K562 (cell line): ENCODE data around the gene MAPKAPK2. TPM values are rescaled to one million over a fixed set of nuclear protein-coding genes. Genes with fewer than 3 reads are reported as not detected.

Source experiments
- ATAC-seq: fragments of 200-7000 bp; cut with Tn5 transposase; 3 replicates; pipeline ENCODE4 v1.9.1; 2020; ENCODE audit warnings: moderate library complexity
- BruUV-seq: library from RNA; stranded (reverse); fragments of 400-500 nt; replicated peaks from 2 replicates; lab custom pipeline; 2021; lab: Mats Ljungman, UMichigan
- CTCF ChIA-PET: fragments of 300-600 bp; formaldehyde crosslinking; extraction: SDS; loops from one replicate; lab custom pipeline; 2021; ENCODE audit warnings: low intra/inter-chr PET ratio; lab: Yijun Ruan, JAX
- POLR2A ChIA-PET: fragments of 300-600, 350-650 bp; sonication (Branson Sonifier 250); formaldehyde crosslinking; extraction: SDS; loops from one replicate; lab custom pipeline; 2021; ENCODE audit warnings: antibody characterized with exemption, inconsistent platforms; lab: Yijun Ruan, JAX
- DNase-seq, 4 experiments: peaks; one replicate each; pipeline versions ENCODE4 v3.0.0 to v3.0.0-alpha.2; 2011 to 2018; ENCODE audit warnings: low spot score in 3 of 4, mixed read lengths in 3 of 4; ENCODE audit errors: extremely low read depth in 1 of 4
- FAIRE-seq: peaks from 2 replicates; lab custom pipeline; 2011; peaks lifted over from hg19 to GRCh38; lab: Jason Lieb, UNC
- H2AFZ ChIP-seq: 2 replicates; pipeline ENCODE4 v1.6.0; 2011; ENCODE audit warnings: low read depth, low read length, control low read depth, inconsistent platforms
- H3K27ac ChIP-seq: fragments of 200-600 bp; 3 replicates; pipeline ENCODE4 v1.8.0; 2011; ENCODE audit warnings: low read depth, mild to moderate bottlenecking, control low read depth, inconsistent platforms, low read length, moderate library complexity, mixed read lengths; ENCODE audit errors: extremely low read depth
- H3K27me3 ChIP-seq, 2 experiments: fragments of 300-600 bp in 1 of 2; 2 replicates in 1 of 2; 3 replicates in 1 of 2; pipeline versions ENCODE4 v1.6.0 to v1.8.0; 2011; ENCODE audit warnings: inconsistent platforms in 2 of 2, low read length in 2 of 2, mild to moderate bottlenecking in 1 of 2, mixed read lengths in 1 of 2, moderate library complexity in 1 of 2; ENCODE audit not compliant: control insufficient read depth in 2 of 2, insufficient read depth in 2 of 2
- H3K36me3 ChIP-seq: fragments of 300-600 bp; 3 replicates; pipeline ENCODE4 v1.8.0; 2011; ENCODE audit warnings: mild to moderate bottlenecking, low read length, inconsistent platforms; ENCODE audit not compliant: control insufficient read depth, insufficient read depth
- H3K4me1 ChIP-seq, 2 experiments: fragments of 200-600 bp in 1 of 2; replicated peaks in 1 of 2; 2 replicates in 1 of 2; 3 replicates in 1 of 2; pipeline versions ENCODE4 v1.5.1 to v1.8.0; 2011; ENCODE audit warnings: inconsistent platforms in 2 of 2, low read length in 2 of 2, mild to moderate bottlenecking in 1 of 2, mixed read lengths in 1 of 2, moderate library complexity in 1 of 2; ENCODE audit not compliant: control insufficient read depth in 2 of 2, insufficient read depth in 2 of 2
- H3K4me2 ChIP-seq: 2 replicates; pipeline ENCODE4 v1.6.1; 2011; ENCODE audit warnings: low read length, control low read depth, inconsistent platforms, mixed read lengths; ENCODE audit not compliant: insufficient read depth
- H3K4me3 ChIP-seq: fragments of 200-600 bp; sonication (generic), shearing (Covaris generic); 2 replicates; pipeline ENCODE4 v1.5.1; 2016; ENCODE audit warnings: control low read depth, inconsistent platforms
- H3K79me2 ChIP-seq: fragments of 200-600 bp; 3 replicates; pipeline ENCODE4 v1.8.0; 2011; ENCODE audit warnings: low read length, inconsistent platforms; ENCODE audit not compliant: control insufficient read depth, insufficient read depth
- H3K9ac ChIP-seq, 2 experiments: 2 replicates each; pipeline versions ENCODE4 v1.6.0 to v1.6.1; 2011; ENCODE audit warnings: low read depth in 2 of 2, low read length in 2 of 2, control low read depth in 1 of 2, inconsistent platforms in 1 of 2, mild to moderate bottlenecking in 1 of 2, mixed read lengths in 1 of 2; ENCODE audit not compliant: insufficient read depth in 1 of 2
- H3K9me1 ChIP-seq: one replicate; pipeline ENCODE4 v1.6.0; 2011; ENCODE audit warnings: inconsistent platforms, mild to moderate bottlenecking, low read length, moderate library complexity; ENCODE audit not compliant: control insufficient read depth, insufficient read depth
- H3K9me3 ChIP-seq: replicated peaks from 2 replicates; pipeline ENCODE4 v1.5.1; 2011; ENCODE audit warnings: low read depth, low read length, inconsistent platforms; ENCODE audit not compliant: control insufficient read depth, insufficient read depth
- H4K20me1 ChIP-seq: replicated peaks from 2 replicates; pipeline ENCODE4 v1.6.1; 2011; ENCODE audit warnings: low read length, inconsistent platforms, mixed read lengths; ENCODE audit not compliant: control insufficient read depth, insufficient read depth
- CTBP1 ChIP-seq: fragments of 450-650 bp; IDR thresholded peaks from 2 replicates; pipeline ENCODE4 v1.6.1; 2016; ENCODE audit warnings: borderline replicate concordance
- EGR1 ChIP-seq: fragments of 450-650 bp; conservative IDR thresholded peaks from 2 replicates; pipeline ENCODE4 v1.6.1; 2017; ENCODE audit warnings: mild to moderate bottlenecking
- GABPA ChIP-seq: fragments of 200-800 bp; sonication (Bioruptor generic); conservative IDR thresholded peaks from 2 replicates; pipeline ENCODE4 v1.6.1; 2016; ENCODE audit warnings: low read depth, missing genetic modification characterization, missing compliant biosample characterization
- GTF2B ChIP-seq: IDR thresholded peaks from 2 replicates; pipeline ENCODE4 v1.6.1; 2011; ENCODE audit not compliant: insufficient read length; ENCODE audit errors: extremely low read depth
- LARP7 ChIP-seq: fragments of 450-650 bp; IDR thresholded peaks from 2 replicates; pipeline ENCODE4 v1.6.1; 2016
- MED1 ChIP-seq: sonication (generic); formaldehyde crosslinking; IDR thresholded peaks from 2 replicates; pipeline ENCODE4 v1.8.1; 2023; ENCODE audit warnings: missing genetic modification reagents, borderline replicate concordance
- NCOA2 ChIP-seq, 2 experiments: fragments of 450-650 bp; IDR thresholded peaks; 2 replicates each; pipeline ENCODE4 v1.6.1; 2018; ENCODE audit warnings: mild to moderate bottlenecking in 2 of 2, moderate library complexity in 1 of 2; ENCODE audit not compliant: partially characterized antibody in 2 of 2
- NFE2 ChIP-seq: IDR thresholded peaks from 2 replicates; pipeline ENCODE4 v1.6.1; 2014; ENCODE audit warnings: antibody characterized with exemption, low read depth
- NFE2L1 ChIP-seq: fragments of 450-650 bp; IDR thresholded peaks from 2 replicates; pipeline ENCODE4 v1.6.1; 2016; ENCODE audit warnings: missing genetic modification characterization, low read depth, mild to moderate bottlenecking, missing compliant biosample characterization, moderate library complexity, borderline replicate concordance
- RAD21 ChIP-seq, 2 experiments: fragments of 250-450 bp in 1 of 2; fragments of 450-650 bp in 1 of 2; sonication (Bioruptor Pico) in 1 of 2; formaldehyde crosslinking in 1 of 2; IDR thresholded peaks in 1 of 2; conservative IDR thresholded peaks in 1 of 2; 2 replicates each; pipeline versions ENCODE4 v1.4.0 to v1.8.0; 2020 to 2022; ENCODE audit warnings: mild to moderate bottlenecking in 2 of 2, moderate library complexity in 1 of 2
- RNF219 ChIP-seq: fragments of 250-450 bp; sonication (Bioruptor Pico); IDR thresholded peaks from 2 replicates; pipeline ENCODE4 v1.5.0; 2022; ENCODE audit warnings: mild to moderate bottlenecking
- SIN3A ChIP-seq, 2 experiments: fragments of 150-350 bp in 1 of 2; IDR thresholded peaks; 2 replicates each; pipeline ENCODE4 v1.6.1; 2011 to 2016; ENCODE audit warnings: borderline replicate concordance in 2 of 2, low read depth in 2 of 2, low read length in 2 of 2, mild to moderate bottlenecking in 2 of 2, moderate library complexity in 2 of 2; ENCODE audit not compliant: control insufficient read depth in 1 of 2
- SMC3 ChIP-seq: conservative IDR thresholded peaks from 2 replicates; pipeline ENCODE4 v1.6.1; 2011; ENCODE audit warnings: low read depth, low read length, improper control_type of control experiment; ENCODE audit not compliant: insufficient read depth
- SOX6 ChIP-seq: fragments of 450-650 bp; IDR thresholded peaks from 2 replicates; pipeline ENCODE4 v1.6.1; 2014; ENCODE audit warnings: mild to moderate bottlenecking
- U2AF2 ChIP-seq: fragments of 200-400 bp; formaldehyde crosslinking; optimal IDR thresholded peaks from 2 replicates; pipeline ENCODE3; 2017; ENCODE audit warnings: low read depth, mild to moderate bottlenecking, low read length
- VEZF1 ChIP-seq: fragments of 200-800 bp; sonication (Bioruptor generic); IDR thresholded peaks from 2 replicates; pipeline ENCODE4 v1.6.1; 2017; ENCODE audit warnings: missing genetic modification characterization, missing compliant biosample characterization
- ZNF445 ChIP-seq: fragments of 250-450 bp; sonication (Bioruptor Pico); IDR thresholded peaks from 2 replicates; pipeline ENCODE4 v1.4.0; 2020; ENCODE audit warnings: low read depth, mild to moderate bottlenecking, moderate library complexity
- WGBS: fragments of 100-300 bp; shearing (Covaris generic); methylation state at CpG from one replicate; pipeline ENCODE4 v1.1.6; 2016; ENCODE audit warnings: low coverage, mixed read lengths; ENCODE audit not compliant: insufficient coverage; ENCODE audit errors: missing lambda C conversion rate; 5-methylcytosine and 5-hydroxymethylcytosine counted together
- in situ Hi-C: fragments of 300-500 bp; cut with MboI; formaldehyde crosslinking; loops from 4 replicates; pipeline ENCODE4 v1.15.0; 2018; ENCODE audit warnings: inconsistent platforms, mixed read lengths
- intact Hi-C: fragments of 100-400 bp; cut with micrococcal nuclease; formaldehyde crosslinking; loops from 2 replicates; pipeline ENCODE4 v1.14.2; 2022
- polyA plus RNA-seq, 8 experiments: library from polyadenylated mRNA; depleted of rRNA in 4 of 8; stranded (reverse) in 5 of 8; unstranded in 3 of 8; fragments of >200 nt; fragmentation: Nextera tagmentation in 2 of 8; fragmentation: Illumina TruSeq in 1 of 8; extraction: Ambion mirVana in 2 of 8; extraction: Trizol in 1 of 8; gene quantifications; 2 replicates each; pipeline versions ENCODE4 v1.2.1 to v1.2.3, GENCODE V29; 2011 to 2014; ENCODE audit warnings: inconsistent platforms in 1 of 8, missing spikeins in 1 of 8
- total RNA-seq, 7 experiments: library from RNA; depleted of rRNA in 6 of 7; stranded (reverse); fragments of >200 nt in 6 of 7; fragmentation: Illumina TruSeq in 2 of 7; extraction: Trizol in 2 of 7; gene quantifications; 2 replicates each; pipeline versions ENCODE4 v1.2.1 to v1.2.3, GENCODE V29; 2011 to 2021; ENCODE audit warnings: low replicate concordance in 1 of 7

MAPKAPK2 gene
- total and polyA plus RNA-seq, 9 of the 15 experiments (the other 6 are each of a cell fraction or from before 2014, with no cell fraction given) = 0.63 to 94.2 (median 52.1) TPM

- no peak within 1 kb of the TSS for H3K27ac ChIP-seq
- H4K20me1 ChIP-seq = no peaks in the 10 kb centered on the region
- peaks cover 28 to 63% of the 10 kb centered on the region in 2 experiments for H3K27me3 ChIP-seq
- no peak within 1 kb of the TSS for H3K4me3 ChIP-seq
- ChIA-PET POLR2A (interaction anchor here (0.5 to 1.6 kb wide), 5 partner anchors 22 to 1417 kb away, joined by 3 to 5 read pairs (median 3); no protein-coding TSS in a partner anchor), CTCF (no interaction called here)
- no peaks in the 10 kb centered on the region for H3K9me3 ChIP-seq
- H2AFZ ChIP-seq = no peak within 1 kb of the TSS
- no peak within 1 kb of the TSS for H3K4me2 ChIP-seq
- FAIRE-seq (no peak), ATAC-seq (no peak; the same call in 2 of the 3 replicates), DNase-seq (peak in 1 of 4 experiments; percentile 37)
- H3K9ac ChIP-seq = peak within 1 kb of the TSS in 1 of 2 experiments; percentile 1; a peak in 1 of 4 replicates
- 10% methylated on average over 9 of the region's 9 CpGs for WGBS
- in situ Hi-C loops = no loop called here
- H3K79me2 ChIP-seq = no peaks in the 10 kb centered on the region
- intact Hi-C loops = no loop called here
- BruUV-seq = no TSS peak
- H3K36me3 ChIP-seq = no peaks in the 10 kb centered on the region
- no peaks in the 10 kb centered on the region for H3K9me1 ChIP-seq
- H3K4me1 ChIP-seq = peaks cover 6 to 33% of the 10 kb centered on the region in 2 experiments
- TF ChIP-seq NFE2L1 (no peak), CTBP1 (peak; percentile 78; the same call in 1 of the 2 replicates), GTF2B (no peak), SOX6 (no peak; the same call in 1 of the 2 replicates), NFE2 (peak; percentile 52; the same call in 1 of the 2 replicates), U2AF2 (no peak), RNF219 (no peak), RAD21 (CRISPR knock-in tag; conservative IDR thresholded peaks at IDR 0.05 in 1 of 2, IDR thresholded peaks at IDR 0.05 in 1 of 2) (no peak), EGR1 (no peak), MED1 (CRISPR knock-in tag) (no peak), SMC3 (no peak), LARP7 (no peak), VEZF1 (CRISPR knock-in tag) (peak; percentile 45; the same call in 1 of the 2 replicates), SIN3A (IDR thresholded peaks at IDR 0.05; ENCODE audit: borderline replicate concordance in 2 of 2, control insufficient read depth in 1 of 2, low read depth in 2 of 2, low read length in 2 of 2) (no peak), NCOA2 (IDR thresholded peaks at IDR 0.05; ENCODE audit: partially characterized antibody in 2 of 2) (no peak), GABPA (tag) (no peak), ZNF445 (CRISPR knock-in tag) (no peak)
These were observed 86.0 kb downstream of the MAPKAPK2 start, which contains the start of gene IL19 for GRCh38 chr1:206770531-206771337. TSS of gene IL19 (plus strand) at chr1:206770773. CDS start at chr1:206836663, 65,890 bp downstream.
